ENCODE results near the gene HSPA12B. TPM values are rescaled to one million over a fixed set of nuclear protein-coding genes. Genes with fewer than 3 reads are reported as not detected.
A peak's percentile ranks its signal among the peaks of the same experiment; 100 is the strongest.

The HSPA12B gene
- total and polyA plus RNA-seq, 8 donors, result 14.6 to 31.8 (median 22.9) TPM

DNA sequence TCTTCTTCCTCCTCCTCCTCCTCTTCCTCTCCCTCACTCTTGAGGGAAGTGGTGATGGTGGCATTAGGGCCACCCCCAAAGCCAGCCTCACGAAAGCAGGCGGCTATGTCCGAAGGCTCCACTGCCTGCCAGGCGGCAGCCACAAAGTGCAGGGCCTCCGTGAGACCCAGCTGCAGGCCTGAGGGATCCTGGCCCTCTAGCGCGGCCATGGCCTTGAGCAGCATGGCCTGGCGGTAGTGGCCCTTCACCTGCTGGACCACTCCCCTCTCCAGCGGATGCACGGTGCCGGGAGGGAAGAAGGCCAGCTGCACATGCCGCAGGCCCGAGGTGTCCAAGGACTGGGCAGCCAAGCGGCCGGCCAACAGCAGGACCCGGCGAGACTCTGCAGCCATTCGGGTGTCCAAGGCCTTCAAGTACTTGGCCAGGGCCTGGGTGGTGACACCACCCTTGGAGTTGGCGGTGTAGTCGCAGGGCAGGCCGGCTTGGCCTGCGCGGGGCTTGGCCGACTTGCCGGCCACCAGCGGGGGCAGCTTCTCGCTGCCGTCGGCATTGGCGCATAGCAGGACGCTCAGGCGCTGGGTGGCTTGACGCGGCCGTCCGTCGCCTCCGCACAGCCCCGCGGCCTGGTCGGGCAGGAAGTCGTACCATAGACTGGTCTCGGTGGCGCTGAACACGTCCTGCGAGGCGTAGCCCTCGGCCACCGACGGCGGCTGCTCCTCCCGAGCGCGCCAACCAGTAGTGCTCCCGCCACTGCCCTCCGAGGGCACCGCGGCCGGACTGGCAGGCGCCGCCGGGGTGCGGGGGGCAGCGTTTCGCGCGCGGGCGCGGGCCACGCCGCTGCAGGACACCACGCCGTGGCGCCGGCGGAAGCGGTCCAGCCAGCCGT, 53.0 kb downstream of the HSPA12B start:
- peaks cover 29 to 78% of the 10 kb centered on the region in 2 donors for H3K4me1 ChIP-seq

DNA sequence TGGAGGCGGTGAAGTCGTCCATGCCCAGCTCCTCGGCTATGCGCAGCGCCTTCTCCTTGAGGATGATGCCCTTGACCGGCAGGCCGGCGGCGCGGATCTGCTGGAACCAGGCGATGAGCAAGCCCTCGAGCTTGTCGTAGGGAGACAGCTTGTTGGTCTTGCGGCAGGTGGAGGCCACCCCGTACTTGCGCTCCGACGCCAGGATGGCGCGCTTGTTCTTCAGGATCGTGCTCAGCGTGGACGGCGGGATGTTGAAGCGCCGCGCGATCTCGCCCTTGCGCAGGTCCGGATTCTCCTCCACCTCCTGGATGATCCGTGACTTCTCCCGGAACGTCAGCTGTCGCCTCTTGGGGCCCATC, 53.6 kb downstream of the HSPA12B start:
- no peaks in the 10 kb centered on the region for H3K27me3 ChIP-seq
- H3K9me3 ChIP-seq, result no peaks in the 10 kb centered on the region
- ATAC-seq (peak; percentile 3), DNase-seq (peak in 2 of 4 donors; percentile 51 to 86)
- intact Hi-C loops (cut with DNase I), result no loop called here
- H3K4me1 ChIP-seq, result peaks cover 29 to 72% of the 10 kb centered on the region in 2 donors
- peak overlapping the region; percentile 69 to 73 for H3K4me3 ChIP-seq
- TF ChIP-seq, protein P1, sequence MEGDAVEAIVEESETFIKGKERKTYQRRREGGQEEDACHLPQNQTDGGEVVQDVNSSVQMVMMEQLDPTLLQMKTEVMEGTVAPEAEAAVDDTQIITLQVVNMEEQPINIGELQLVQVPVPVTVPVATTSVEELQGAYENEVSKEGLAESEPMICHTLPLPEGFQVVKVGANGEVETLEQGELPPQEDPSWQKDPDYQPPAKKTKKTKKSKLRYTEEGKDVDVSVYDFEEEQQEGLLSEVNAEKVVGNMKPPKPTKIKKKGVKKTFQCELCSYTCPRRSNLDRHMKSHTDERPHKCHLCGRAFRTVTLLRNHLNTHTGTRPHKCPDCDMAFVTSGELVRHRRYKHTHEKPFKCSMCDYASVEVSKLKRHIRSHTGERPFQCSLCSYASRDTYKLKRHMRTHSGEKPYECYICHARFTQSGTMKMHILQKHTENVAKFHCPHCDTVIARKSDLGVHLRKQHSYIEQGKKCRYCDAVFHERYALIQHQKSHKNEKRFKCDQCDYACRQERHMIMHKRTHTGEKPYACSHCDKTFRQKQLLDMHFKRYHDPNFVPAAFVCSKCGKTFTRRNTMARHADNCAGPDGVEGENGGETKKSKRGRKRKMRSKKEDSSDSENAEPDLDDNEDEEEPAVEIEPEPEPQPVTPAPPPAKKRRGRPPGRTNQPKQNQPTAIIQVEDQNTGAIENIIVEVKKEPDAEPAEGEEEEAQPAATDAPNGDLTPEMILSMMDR (IDR thresholded peaks at IDR 0.05), result no peak
- peaks cover 0 to 11% of the 10 kb centered on the region in 2 donors for H3K36me3 ChIP-seq
- H3K27ac ChIP-seq, result peak overlapping the region; percentile 79 to 82

More for the DNA sequence above, 53.0 kb downstream of the HSPA12B start:
- Histone ChIP-seq H3K9me3 (no peaks in the 10 kb centered on the region), H3K4me3 (peak overlapping the region; percentile 69 to 73), H3K27me3 (no peaks in the 10 kb centered on the region), H3K36me3 (peaks cover 0 to 11% of the 10 kb centered on the region in 2 donors), H3K27ac (peak overlapping the region; percentile 79 to 82)
- ATAC-seq, result peak; percentile 2
- TF ChIP-seq, protein P1 (IDR thresholded peaks at IDR 0.05), result no peak
- peak in 1 of 4 donors; percentile 80 for DNase-seq
- intact Hi-C loops (cut with DNase I), result no loop called here

DNA sequence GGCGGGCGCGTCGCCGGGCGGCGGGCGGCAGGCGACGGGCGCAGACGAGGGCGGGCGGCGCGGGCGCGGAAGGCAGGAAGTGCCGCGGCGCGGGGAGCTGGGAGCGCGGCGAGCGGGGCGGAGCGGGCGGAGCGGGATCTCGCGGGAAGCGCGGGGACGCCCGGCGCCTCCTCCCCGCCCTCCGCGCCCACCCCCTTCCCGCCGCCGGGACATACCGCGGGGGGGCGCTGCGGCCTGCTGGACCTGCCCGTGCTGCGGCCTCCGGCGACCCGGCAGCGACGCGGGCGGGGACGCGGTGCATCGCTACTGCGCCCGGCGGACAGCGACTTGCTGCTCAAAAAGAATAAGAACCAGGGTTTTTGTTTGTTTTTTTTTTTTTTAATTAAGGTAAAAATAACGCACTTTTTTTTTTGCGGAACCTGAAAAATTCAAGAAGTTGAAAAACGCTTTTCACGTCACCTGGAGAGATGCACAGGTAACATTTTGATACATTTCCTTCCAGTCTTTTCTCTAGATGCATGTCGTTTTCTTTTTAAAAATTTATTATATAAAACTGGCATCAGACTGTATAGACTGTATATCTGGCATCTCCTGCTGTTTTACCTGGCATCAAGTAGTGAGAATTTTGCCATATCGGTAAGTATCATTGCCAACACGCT, 54.3 kb downstream of the HSPA12B start, which contains the start of gene CENPB:
Gene CENPB (minus strand): TSS at position 76 of the 659 bp plus-strand sequence. CDS start 257 bp downstream, outside the sequence.
- intact Hi-C loops (cut with DNase I), result no loop called here
- ATAC-seq, result peak; percentile 96
- H3K36me3 ChIP-seq, result peaks cover 0 to 11% of the 10 kb centered on the region in 2 donors
- TF ChIP-seq, protein P1 (IDR thresholded peaks at IDR 0.05), result peak; percentile 85 to 90
- no peaks in the 10 kb centered on the region for H3K27me3 ChIP-seq
- H3K4me3 ChIP-seq, result peak within 1 kb of the TSS; percentile 69 to 73
- peak within 1 kb of the TSS; percentile 79 to 82 for H3K27ac ChIP-seq
- no peaks in the 10 kb centered on the region for H3K9me3 ChIP-seq
- peak; percentile 84 to 97 (median 90) for DNase-seq
- H3K4me1 ChIP-seq, result peaks cover 29 to 66% of the 10 kb centered on the region in 2 donors

DNA sequence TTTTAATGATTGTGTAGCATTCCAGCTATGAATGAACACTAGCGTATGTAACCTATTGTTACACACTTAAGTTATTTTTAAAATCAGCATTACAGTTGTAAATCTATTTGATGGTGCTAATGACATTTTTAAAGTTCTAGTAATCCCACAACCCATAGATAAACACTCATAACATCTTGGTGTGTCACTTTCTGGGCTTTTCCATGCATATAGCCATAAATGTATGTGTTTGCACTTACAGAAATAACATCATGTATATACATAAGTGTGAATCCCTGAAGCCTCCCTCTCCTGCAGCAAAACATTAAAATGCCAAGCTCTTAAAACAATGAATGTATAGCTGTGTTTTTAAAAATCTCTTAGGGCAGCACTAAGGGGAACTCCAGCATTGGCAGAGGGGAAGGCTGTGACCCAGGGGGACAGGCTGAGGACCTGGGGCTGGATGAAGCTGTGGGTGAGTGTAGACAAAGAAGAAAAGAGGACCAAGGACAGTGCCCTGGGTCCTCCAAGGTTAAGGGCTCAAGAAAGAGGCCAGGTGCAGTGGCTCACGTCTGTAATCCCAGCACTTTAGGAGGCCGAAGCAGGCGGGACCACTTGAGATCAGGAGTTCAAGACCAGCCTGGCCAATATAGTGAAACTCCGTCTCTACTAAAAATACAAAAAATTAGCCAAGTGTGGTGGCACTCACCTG, 55.0 kb downstream of the HSPA12B start:
- H3K4me3 ChIP-seq, result peak overlapping the region; percentile 25 to 36
- intact Hi-C loops (cut with DNase I), result no loop called here
- DNase-seq (no peak), ATAC-seq (no peak)
- no peaks in the 10 kb centered on the region for H3K9me3 ChIP-seq
- H3K36me3 ChIP-seq, result peaks cover 0 to 11% of the 10 kb centered on the region in 2 donors
- H3K27ac ChIP-seq, result peak overlapping the region in 1 of 2 donors; percentile 41
- peaks cover 29 to 61% of the 10 kb centered on the region in 2 donors for H3K4me1 ChIP-seq
- TF ChIP-seq, protein P1 (IDR thresholded peaks at IDR 0.05), result no peak
- no peaks in the 10 kb centered on the region for H3K27me3 ChIP-seq

All from left lung (tissue), 10 donors.